Liver (tissue), 9 donors: Measurements from ENCODE around the gene EFCC1. TPM values are rescaled to one million over a fixed set of nuclear protein-coding genes. Genes with fewer than 3 reads are reported as not detected.

Experiments
- DNase-seq: peaks from one replicate; pipeline ENCODE4 v3.0.0-alpha.2; 2017; ENCODE audit warnings: low spot score
- H3K27ac ChIP-seq, 2 donors: one replicate each; pipeline ENCODE4 v1.7.0; 2013; ENCODE audit warnings: inconsistent platforms in 2 of 2, low read length in 2 of 2, control low read depth in 1 of 2, low read depth in 1 of 2, mild to moderate bottlenecking in 1 of 2
- H3K27me3 ChIP-seq, 4 donors: one replicate each; pipeline versions ENCODE4 v1.6.1 to v1.7.0; 2013; ENCODE audit warnings: low read length in 3 of 4, inconsistent platforms in 1 of 4, mild to moderate bottlenecking in 1 of 4, moderate library complexity in 1 of 4; ENCODE audit not compliant: control insufficient read depth in 4 of 4, insufficient read depth in 4 of 4
- H3K36me3 ChIP-seq, 4 donors: one replicate each; pipeline versions ENCODE4 v1.6.1 to v1.7.0; 2013; ENCODE audit warnings: low read length in 3 of 4, mild to moderate bottlenecking in 3 of 4, low read depth in 1 of 4, moderate library complexity in 1 of 4; ENCODE audit not compliant: control insufficient read depth in 4 of 4, insufficient read depth in 3 of 4
- H3K4me1 ChIP-seq, 4 donors: one replicate each; pipeline versions ENCODE4 v1.6.1 to v1.7.0; 2013; ENCODE audit warnings: low read length in 3 of 4, mild to moderate bottlenecking in 3 of 4, moderate library complexity in 1 of 4; ENCODE audit not compliant: control insufficient read depth in 4 of 4, insufficient read depth in 4 of 4
- H3K4me3 ChIP-seq, 3 donors: one replicate each; pipeline versions ENCODE4 v1.6.1 to v1.7.0; 2013; ENCODE audit warnings: low read length in 3 of 3, control low read depth in 1 of 3, low read depth in 1 of 3, mild to moderate bottlenecking in 1 of 3
- H3K9ac ChIP-seq, 2 donors: one replicate each; pipeline ENCODE4 v1.7.0; 2013; ENCODE audit warnings: low read length in 2 of 2, mild to moderate bottlenecking in 2 of 2, moderate library complexity in 2 of 2, control low read depth in 1 of 2, low read depth in 1 of 2
- H3K9me3 ChIP-seq, 4 donors: one replicate each; pipeline versions ENCODE4 v1.6.1 to v1.7.0; 2013; ENCODE audit warnings: low read length in 3 of 4; ENCODE audit not compliant: control insufficient read depth in 4 of 4
- EGR1 ChIP-seq, 2 donors: IDR thresholded peaks; 2 replicates each; pipeline ENCODE4 v1.6.1; 2016 to 2018; ENCODE audit warnings: antibody characterized with exemption in 2 of 2, low read depth in 2 of 2
- FOXA1 ChIP-seq: IDR thresholded peaks from 2 replicates; pipeline ENCODE4 v1.6.1; 2016; ENCODE audit warnings: antibody characterized with exemption
- FOXA2 ChIP-seq: IDR thresholded peaks from 2 replicates; pipeline ENCODE4 v1.6.1; 2016; ENCODE audit warnings: antibody characterized with exemption
- GABPA ChIP-seq, 2 donors: IDR thresholded peaks in 1 of 2; conservative IDR thresholded peaks in 1 of 2; 2 replicates each; pipeline ENCODE4 v1.6.1; 2016; ENCODE audit warnings: antibody characterized with exemption in 2 of 2, mild to moderate bottlenecking in 1 of 2, moderate library complexity in 1 of 2
- HNF4A ChIP-seq, 2 donors: conservative IDR thresholded peaks; 2 replicates each; pipeline ENCODE4 v1.6.1; 2016; ENCODE audit warnings: antibody characterized with exemption in 2 of 2, mild to moderate bottlenecking in 2 of 2
- HNF4G ChIP-seq: IDR thresholded peaks from 2 replicates; pipeline ENCODE4 v1.6.1; 2016; ENCODE audit warnings: antibody characterized with exemption
- JUND ChIP-seq, 2 donors: IDR thresholded peaks; 2 replicates each; pipeline ENCODE4 v1.6.1; 2016; ENCODE audit warnings: antibody characterized with exemption in 2 of 2
- NR2F2 ChIP-seq: IDR thresholded peaks from 2 replicates; pipeline ENCODE4 v1.6.1; 2016; ENCODE audit warnings: antibody characterized with exemption
- RAD21 ChIP-seq, 2 donors: IDR thresholded peaks; 2 replicates each; pipeline ENCODE4 v1.6.1; 2016; ENCODE audit warnings: antibody characterized with exemption in 2 of 2, mild to moderate bottlenecking in 2 of 2
- RXRA ChIP-seq, 2 donors: IDR thresholded peaks; 2 replicates each; pipeline ENCODE4 v1.6.1; 2017 to 2018; ENCODE audit warnings: antibody characterized with exemption in 2 of 2, mild to moderate bottlenecking in 1 of 2
- SP1 ChIP-seq: IDR thresholded peaks from 2 replicates; pipeline ENCODE4 v1.6.1; 2018; ENCODE audit warnings: antibody characterized with exemption, mild to moderate bottlenecking
- TAF1 ChIP-seq: conservative IDR thresholded peaks from 2 replicates; pipeline ENCODE4 v1.6.1; 2016; ENCODE audit warnings: antibody characterized with exemption, mild to moderate bottlenecking
- YY1 ChIP-seq: IDR thresholded peaks from 2 replicates; pipeline ENCODE4 v1.6.1; 2016; ENCODE audit warnings: antibody characterized with exemption, mild to moderate bottlenecking
- WGBS: extraction: QIAGEN DNeasy Blood & Tissue Kit; methylation state at CpG from one replicate; pipeline ENCODE4 v1.1.7; 2013; 5-methylcytosine and 5-hydroxymethylcytosine counted together
- polyA plus RNA-seq, 2 donors: library from polyadenylated mRNA; stranded (reverse) in 1 of 2; unstranded in 1 of 2; fragments of 200-250 nt in 1 of 2; fragments of >200 nt in 1 of 2; fragmentation: Nextera tagmentation in 1 of 2; extraction: Ambion mirVana in 1 of 2; gene quantifications; one replicate each; pipeline versions ENCODE4 v1.2.1 to v1.2.3, GENCODE V29; 2013 to 2015
- total RNA-seq, 2 donors: library from RNA; depleted of rRNA; stranded (reverse); fragments of >200 nt; gene quantifications; one replicate each; pipeline ENCODE4 v1.2.3, GENCODE V29; 2014
- TF ChIP-seq, protein P1 (sequence below): IDR thresholded peaks from 2 replicates; pipeline ENCODE4 v1.6.1; 2016; ENCODE audit warnings: antibody characterized with exemption
- TF ChIP-seq, protein P2 (sequence below): IDR thresholded peaks from 2 replicates; pipeline ENCODE4 v1.6.1; 2016; ENCODE audit warnings: antibody characterized with exemption
- TF ChIP-seq, protein P3 (sequence below): IDR thresholded peaks from 2 replicates; pipeline ENCODE4 v1.6.1; 2016; ENCODE audit warnings: antibody characterized with exemption
- TF ChIP-seq, protein P4 (sequence below): IDR thresholded peaks from 2 replicates; pipeline ENCODE4 v1.6.1; 2016; ENCODE audit warnings: antibody characterized with exemption, mild to moderate bottlenecking
- TF ChIP-seq, protein P5 (sequence below): fragments of 150-350 bp; IDR thresholded peaks from 2 replicates; pipeline ENCODE4 v1.5.1; 2017; ENCODE audit warnings: improper control_type of control experiment, low read depth, low read length; ENCODE audit not compliant: missing input control
- donor health status: healthy.
- donor health status: healthy.
- donor health status: healthy.
- donor health status: healthy.
- donor health status: healthy.

EFCC1 gene
- total and polyA plus RNA-seq, 4 donors = 0.08 to 1.0 (median 0.24) TPM

DNA sequence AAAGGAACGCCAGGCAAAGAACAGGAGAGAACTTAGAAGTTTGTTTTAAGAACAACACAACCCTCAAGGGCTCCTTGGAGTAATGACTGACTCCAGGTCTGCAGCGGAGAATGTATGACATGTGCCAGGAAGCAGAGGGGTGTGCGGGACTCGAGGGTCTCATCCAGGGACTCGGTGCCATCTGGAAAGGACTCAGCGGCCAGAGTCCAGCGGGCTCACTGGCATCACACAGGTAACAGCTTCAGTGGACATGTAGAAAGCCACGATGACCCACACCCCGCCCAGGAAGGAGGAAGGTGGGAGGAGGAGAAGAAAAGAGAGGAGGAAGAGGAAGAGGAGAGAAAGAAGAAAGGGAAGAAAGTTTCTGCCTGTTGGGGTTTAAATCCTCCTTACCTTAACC lies 80.9 kb downstream of the EFCC1 start (continued):
- TF ChIP-seq, protein P1, sequence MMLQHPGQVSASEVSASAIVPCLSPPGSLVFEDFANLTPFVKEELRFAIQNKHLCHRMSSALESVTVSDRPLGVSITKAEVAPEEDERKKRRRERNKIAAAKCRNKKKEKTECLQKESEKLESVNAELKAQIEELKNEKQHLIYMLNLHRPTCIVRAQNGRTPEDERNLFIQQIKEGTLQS = no peak
- no peak for TF ChIP-seq FOXA1
- TF ChIP-seq, protein P2, sequence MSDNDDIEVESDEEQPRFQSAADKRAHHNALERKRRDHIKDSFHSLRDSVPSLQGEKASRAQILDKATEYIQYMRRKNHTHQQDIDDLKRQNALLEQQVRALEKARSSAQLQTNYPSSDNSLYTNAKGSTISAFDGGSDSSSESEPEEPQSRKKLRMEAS = no peak
- TF ChIP-seq, protein P3, sequence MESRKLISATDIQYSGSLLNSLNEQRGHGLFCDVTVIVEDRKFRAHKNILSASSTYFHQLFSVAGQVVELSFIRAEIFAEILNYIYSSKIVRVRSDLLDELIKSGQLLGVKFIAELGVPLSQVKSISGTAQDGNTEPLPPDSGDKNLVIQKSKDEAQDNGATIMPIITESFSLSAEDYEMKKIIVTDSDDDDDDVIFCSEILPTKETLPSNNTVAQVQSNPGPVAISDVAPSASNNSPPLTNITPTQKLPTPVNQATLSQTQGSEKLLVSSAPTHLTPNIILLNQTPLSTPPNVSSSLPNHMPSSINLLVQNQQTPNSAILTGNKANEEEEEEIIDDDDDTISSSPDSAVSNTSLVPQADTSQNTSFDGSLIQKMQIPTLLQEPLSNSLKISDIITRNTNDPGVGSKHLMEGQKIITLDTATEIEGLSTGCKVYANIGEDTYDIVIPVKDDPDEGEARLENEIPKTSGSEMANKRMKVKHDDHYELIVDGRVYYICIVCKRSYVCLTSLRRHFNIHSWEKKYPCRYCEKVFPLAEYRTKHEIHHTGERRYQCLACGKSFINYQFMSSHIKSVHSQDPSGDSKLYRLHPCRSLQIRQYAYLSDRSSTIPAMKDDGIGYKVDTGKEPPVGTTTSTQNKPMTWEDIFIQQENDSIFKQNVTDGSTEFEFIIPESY = no peak
- TF ChIP-seq JUND (IDR thresholded peaks at IDR 0.05) = no peak
- no peak for TF ChIP-seq HNF4G
- no peak for TF ChIP-seq GABPA (IDR thresholded peaks at IDR 0.05 in 1 of 2, conservative IDR thresholded peaks at IDR 0.05 in 1 of 2)

DNA sequence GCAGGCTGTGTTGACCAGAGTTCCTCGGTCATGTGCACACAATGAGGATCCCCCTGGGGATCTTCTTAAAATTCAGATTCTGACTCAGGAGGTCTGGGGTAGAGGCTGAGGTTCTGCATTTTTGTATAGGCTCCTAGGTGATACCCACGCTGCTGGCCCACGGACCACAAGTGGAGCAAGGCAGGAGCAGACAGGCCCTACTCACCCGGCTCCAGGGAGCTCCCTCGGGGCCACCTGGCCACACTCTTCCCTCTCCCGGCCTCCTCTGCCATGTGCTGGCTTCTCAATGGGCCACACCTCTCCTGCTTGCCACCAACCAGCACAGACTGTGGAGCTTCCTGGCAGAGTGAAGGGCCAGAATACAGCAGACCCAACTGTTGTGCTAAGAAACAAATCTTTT lies 83.4 kb downstream of the EFCC1 start:
- TF ChIP-seq TAF1 (no peak), HNF4G (no peak), NR2F2 (no peak), RXRA (IDR thresholded peaks at IDR 0.05) (no peak), GABPA (IDR thresholded peaks at IDR 0.05 in 1 of 2, conservative IDR thresholded peaks at IDR 0.05 in 1 of 2) (no peak), FOXA2 (no peak), SP1 (no peak), EGR1 (IDR thresholded peaks at IDR 0.05; ENCODE audit: low read depth in 2 of 2) (no peak), FOXA1 (no peak), JUND (IDR thresholded peaks at IDR 0.05) (no peak), RAD21 (IDR thresholded peaks at IDR 0.05) (no peak), HNF4A (conservative IDR thresholded peaks at IDR 0.05) (no peak), YY1 (no peak)
- TF ChIP-seq, protein P3 = no peak
- TF ChIP-seq, protein P4, sequence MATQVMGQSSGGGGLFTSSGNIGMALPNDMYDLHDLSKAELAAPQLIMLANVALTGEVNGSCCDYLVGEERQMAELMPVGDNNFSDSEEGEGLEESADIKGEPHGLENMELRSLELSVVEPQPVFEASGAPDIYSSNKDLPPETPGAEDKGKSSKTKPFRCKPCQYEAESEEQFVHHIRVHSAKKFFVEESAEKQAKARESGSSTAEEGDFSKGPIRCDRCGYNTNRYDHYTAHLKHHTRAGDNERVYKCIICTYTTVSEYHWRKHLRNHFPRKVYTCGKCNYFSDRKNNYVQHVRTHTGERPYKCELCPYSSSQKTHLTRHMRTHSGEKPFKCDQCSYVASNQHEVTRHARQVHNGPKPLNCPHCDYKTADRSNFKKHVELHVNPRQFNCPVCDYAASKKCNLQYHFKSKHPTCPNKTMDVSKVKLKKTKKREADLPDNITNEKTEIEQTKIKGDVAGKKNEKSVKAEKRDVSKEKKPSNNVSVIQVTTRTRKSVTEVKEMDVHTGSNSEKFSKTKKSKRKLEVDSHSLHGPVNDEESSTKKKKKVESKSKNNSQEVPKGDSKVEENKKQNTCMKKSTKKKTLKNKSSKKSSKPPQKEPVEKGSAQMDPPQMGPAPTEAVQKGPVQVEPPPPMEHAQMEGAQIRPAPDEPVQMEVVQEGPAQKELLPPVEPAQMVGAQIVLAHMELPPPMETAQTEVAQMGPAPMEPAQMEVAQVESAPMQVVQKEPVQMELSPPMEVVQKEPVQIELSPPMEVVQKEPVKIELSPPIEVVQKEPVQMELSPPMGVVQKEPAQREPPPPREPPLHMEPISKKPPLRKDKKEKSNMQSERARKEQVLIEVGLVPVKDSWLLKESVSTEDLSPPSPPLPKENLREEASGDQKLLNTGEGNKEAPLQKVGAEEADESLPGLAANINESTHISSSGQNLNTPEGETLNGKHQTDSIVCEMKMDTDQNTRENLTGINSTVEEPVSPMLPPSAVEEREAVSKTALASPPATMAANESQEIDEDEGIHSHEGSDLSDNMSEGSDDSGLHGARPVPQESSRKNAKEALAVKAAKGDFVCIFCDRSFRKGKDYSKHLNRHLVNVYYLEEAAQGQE = no peak
- TF ChIP-seq, protein P5, sequence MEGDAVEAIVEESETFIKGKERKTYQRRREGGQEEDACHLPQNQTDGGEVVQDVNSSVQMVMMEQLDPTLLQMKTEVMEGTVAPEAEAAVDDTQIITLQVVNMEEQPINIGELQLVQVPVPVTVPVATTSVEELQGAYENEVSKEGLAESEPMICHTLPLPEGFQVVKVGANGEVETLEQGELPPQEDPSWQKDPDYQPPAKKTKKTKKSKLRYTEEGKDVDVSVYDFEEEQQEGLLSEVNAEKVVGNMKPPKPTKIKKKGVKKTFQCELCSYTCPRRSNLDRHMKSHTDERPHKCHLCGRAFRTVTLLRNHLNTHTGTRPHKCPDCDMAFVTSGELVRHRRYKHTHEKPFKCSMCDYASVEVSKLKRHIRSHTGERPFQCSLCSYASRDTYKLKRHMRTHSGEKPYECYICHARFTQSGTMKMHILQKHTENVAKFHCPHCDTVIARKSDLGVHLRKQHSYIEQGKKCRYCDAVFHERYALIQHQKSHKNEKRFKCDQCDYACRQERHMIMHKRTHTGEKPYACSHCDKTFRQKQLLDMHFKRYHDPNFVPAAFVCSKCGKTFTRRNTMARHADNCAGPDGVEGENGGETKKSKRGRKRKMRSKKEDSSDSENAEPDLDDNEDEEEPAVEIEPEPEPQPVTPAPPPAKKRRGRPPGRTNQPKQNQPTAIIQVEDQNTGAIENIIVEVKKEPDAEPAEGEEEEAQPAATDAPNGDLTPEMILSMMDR = no peak
- TF ChIP-seq, protein P1 = no peak
- Histone ChIP-seq H3K27ac (no peak overlapping the region), H3K4me1 (peaks cover 0 to 3% (median 0%) of the 10 kb centered on the region in 4 donors), H3K9me3 (no peaks in the 10 kb centered on the region), H3K4me3 (no peak overlapping the region), H3K27me3 (no peaks in the 10 kb centered on the region), H3K36me3 (no peaks in the 10 kb centered on the region), H3K9ac (no peak overlapping the region)
- WGBS = 89% methylated on average over 6 of the region's 6 CpGs
- no peak for DNase-seq
